CD4-positive, alpha-beta T cell treated with Interleukin-21 for 1 hour (primary cell): ENCODE measurements around the gene VPS39.
A peak's percentile ranks its signal among the peaks of the same experiment; 100 is the strongest.

Source experiments
- DNase-seq: peaks from one replicate; pipeline ENCODE4 v3.0.0-alpha.2; 2020

VPS39 gene

DNA sequence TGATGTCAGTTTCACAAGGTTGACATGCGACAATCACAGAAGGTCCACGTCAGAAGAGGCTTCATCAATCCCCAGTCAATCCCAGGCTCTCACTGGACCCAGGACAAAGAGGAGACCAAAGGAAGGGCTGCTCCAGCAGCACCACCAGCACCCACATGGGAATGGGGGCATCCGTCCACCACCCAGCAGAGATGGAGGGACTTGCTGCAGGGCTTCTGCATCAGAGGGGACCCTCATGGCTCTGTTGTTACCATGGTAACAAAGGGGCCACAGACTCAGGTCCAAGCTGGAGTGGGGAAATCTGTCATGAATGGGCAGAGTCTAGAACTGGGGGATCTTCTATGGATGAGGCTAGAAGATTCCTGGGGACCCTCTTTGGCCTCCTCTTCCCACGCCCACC, 64.7 kb downstream of the VPS39 start:
- DNase-seq = no peak

DNA sequence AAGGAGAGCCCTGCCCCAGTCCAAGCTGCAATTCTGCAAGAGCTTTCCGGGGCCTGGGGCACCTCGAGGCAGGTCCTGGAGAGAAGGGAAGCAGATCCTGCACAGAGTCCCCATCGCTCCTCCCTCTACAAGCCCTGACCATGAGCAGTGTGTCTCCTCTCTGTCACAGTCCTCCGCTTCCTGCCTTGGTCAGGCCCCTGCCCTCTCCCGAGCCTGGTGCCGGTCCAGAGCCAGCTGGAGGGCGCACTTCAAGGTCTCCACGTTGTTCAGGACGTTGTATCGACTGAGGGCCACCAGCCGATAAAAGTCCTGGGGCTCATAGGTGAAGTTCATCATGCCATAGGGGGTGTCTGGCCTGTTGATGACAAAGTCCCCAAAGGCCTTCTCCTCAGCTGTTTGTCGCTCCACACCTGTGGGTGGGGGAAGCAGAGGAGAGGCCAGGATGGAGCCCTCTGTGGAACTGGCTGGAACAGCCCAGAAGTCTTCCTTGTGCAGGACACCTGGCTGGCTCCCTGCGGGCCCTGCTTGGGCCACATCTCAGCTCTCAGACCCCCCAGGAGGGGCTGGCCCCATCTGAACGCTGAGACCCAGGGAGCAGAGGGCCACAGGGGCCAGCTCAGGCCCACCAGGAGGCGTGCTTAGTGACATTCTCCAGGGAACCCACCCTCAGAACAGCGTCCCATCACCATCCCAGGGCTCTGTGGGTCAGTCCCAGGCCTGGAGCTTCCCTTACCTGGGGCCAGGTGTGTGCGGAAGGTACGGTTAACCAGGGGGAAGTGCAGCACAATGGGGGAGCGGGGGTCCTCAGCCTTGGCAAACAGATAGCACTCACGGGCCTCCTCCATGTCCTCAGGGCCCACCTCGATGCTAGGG, 66.1 kb downstream of the VPS39 start:
- DNase-seq = no peak

- no peak for DNase-seq
These were observed 66.9 kb downstream of the VPS39 start for GRCh38 chr15:42141246-42141645.

DNA sequence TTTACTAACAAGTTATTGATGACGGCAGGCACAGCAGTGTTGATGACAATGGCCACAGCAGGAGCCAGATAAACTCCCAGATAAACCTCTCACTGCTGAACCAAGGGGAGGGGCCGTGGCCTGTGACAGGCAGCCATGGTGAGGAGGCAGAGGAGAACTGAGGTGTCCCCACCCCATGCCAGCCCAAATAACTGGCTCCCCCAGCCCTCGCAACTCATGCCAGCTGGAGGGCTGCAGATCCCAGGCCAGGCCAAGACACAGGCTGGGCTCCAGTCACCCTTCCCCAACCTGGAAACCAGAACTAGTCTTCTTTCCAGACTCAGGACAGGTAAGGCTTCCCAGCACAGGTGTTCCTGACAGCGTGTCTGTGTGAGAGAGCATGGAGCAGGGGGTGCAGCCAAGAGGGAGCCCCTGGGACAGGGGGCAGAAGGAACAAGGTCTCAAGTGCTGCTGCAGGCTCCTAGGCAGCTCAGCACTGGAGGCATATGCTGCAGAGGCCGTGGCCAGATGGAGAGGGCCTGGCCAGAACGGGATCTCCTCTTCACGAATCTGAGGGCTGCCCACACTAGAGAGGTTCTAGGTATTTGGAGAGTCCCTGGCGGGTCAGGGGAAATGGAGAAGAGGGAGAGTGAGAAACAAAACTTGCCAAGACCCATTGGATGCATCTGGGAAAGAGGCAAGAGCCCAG, 67.6 kb downstream of the VPS39 start:
- no peak for DNase-seq

GRCh38 chr15:42139596-42139995, 68.5 kb downstream of the VPS39 start:
- no peak for DNase-seq

DNA sequence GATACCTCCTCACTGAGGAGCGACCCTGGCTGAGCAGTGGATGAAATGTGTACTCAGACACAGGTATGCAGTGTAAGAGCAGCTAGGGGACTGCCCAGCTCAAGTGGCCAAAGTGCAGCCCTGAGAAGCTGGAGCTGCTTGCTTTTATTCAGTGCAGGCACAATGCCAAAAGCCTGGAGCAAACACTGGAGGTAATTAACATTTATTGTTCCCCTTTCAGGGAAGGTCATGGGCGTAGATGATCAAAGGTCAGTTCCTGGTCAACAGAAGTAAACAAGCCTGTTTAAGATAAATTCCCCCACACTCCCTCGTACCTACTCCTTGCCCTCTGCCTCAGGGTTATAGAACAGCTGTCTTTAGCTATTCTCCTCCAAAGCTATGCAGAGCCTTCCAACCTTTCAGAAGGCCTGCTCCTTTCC, 69.1 kb downstream of the VPS39 start:
- no peak for DNase-seq

DNA sequence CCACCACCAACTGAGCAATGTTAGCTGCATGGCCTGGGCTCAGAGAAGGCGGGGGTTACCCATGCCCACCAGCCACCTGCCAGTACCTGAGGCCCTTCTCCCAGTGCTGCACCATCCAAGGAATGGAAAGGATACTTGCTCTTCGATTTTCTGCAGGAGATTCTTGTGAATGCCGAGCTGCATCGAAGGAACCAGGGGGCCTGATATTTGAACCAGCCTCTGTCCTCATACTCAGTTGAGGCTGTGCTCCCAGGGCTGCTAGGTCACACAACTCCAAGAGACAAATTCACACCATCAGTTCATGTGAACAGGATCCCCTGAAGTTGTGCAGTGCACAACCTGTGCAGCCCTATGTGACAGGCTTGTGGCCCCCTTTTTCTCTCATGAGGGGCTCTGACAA, 69.7 kb downstream of the VPS39 start:
- DNase-seq = no peak

DNA sequence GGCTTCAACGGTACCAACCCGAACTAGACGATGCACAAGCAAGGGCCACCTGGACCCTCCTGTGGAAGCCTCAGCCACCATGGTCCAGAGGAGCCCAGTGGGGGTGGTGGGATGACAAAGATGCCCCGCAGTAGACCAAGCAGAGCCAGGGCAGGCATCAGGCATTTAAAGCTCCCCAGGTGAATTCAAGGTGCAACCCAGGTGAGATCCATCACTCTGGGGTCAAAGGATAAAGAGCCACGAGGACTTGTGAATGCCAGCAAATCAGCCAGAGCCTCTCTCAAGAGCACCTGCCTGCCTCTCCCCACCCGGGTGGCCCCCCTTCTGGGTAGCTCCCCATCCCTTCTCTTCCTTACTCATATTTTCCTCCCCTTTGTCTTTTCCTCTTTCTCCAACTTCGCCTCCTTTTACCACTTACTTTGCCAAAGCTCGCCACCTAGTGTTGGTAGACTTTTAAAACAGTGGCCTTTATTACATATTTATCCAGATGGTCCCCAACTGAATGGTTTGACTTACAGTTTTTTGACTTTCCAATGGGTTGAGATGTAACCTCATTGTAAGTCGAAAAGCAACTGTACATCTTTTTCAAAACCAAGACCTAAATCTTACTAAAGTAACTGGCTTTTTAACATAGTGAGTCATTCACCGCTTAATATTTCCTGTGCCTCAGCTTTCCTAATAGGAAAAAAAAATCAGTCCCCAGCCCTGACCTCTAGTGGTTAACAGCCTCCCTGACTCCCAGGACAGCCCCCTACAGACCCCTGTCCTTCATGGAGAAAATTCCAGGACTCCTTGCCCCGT, 70.4 kb downstream of the VPS39 start:
- DNase-seq = peak; percentile 29

GRCh38 chr15:42136513-42136912, 71.6 kb downstream of the VPS39 start:
- DNase-seq = no peak

GRCh38 chr15:42135351-42135750, 72.8 kb downstream of the VPS39 start:
- no peak for DNase-seq

- DNase-seq = no peak
These were observed 73.4 kb downstream of the VPS39 start for GRCh38 chr15:42134617-42135245.

DNA sequence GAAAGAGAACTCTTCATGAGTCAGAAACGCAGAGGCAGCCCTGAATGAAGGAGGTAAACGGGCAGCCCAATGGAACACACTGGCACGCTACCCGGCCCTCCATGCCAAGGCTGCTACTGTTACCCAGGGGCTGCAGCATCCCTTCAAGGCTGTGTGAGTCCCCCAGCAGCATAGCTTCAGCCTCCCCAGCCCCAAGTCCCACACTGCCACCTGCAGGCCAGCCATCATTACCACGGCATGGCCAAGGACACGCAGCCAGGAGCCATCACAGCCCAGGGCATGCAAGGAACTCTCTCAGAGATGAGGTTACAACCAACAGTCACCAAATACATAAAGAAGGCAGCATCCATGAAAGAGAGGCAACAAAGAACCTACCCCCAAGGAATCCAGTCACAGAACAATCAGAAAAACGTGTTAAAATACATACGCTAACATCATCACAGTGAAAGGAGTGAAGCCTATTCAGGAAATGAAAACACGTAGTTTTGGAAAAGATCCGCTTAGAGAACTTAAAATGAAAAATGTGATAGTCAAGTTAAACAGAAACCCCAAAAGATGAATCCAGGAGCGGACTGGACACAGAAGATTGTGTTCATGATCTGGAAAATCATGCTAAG, 74.1 kb downstream of the VPS39 start:
- DNase-seq = peak; percentile 30

DNA sequence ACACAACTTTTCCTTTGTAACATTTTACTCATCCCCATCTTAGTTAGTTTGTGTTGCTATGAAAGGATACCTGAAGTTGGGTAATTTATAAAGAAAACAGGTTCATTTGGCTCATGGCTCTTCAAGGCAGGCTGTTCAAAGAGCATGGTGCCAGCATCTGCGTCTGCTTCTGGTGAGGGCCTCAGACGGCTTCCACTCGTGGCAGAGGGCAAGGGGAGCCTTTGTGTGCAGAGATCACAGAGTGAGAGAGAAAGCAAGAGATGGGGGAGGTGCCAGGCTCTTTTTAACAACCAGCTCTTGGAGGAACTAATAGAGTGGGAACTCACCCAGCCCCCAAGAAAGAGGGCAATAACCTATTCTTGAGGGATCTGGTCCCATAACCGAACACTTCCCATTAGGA, 74.7 kb downstream of the VPS39 start:
- DNase-seq = no peak

DNA sequence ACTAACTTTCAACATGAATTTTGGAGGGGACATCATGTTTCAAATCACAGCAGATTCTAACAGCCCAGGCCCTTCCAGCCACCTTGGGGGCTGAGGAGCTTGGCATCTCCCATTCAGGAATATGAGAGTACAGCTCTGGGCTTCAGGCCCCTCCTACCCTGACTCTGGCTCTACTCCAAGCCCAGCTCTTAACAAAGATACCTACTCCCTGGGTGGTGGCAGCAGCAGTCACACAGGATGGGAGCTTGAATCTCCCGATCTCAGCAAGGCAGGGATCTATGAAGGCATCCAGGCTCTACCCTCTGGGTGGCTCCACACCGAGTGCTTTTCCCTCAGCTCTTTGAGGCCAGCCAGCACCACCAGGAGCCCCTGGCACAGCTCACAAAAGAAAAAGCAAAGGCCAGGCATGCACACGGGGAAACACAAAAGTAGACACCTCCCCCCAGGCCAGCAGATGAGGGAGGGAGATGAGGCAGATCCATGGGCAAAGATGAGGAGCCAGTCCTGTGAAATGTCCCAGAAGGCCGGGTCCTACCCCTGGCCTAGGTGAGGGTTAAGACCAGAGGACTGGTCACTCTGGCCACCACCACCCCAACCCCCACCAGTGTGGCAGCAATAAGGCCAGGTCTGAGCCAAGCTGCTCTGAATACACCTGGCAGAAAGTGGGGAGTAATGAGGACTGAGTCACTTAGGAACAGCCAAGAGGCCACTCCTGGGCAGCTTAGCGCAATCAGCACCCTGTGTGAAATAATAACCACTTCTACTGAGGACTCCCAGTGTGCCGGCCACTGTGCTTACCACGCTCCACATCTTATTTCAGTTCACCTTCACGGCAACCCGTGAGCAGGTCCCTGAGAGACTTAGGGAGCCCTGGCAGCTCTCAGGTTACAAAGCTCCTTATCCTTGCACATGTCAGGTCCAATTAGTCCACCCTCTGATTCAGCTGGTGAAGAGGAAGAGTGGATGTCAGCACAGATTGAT, 76.0 kb downstream of the VPS39 start:
- no peak for DNase-seq

- no peak for DNase-seq
These were observed 77.1 kb downstream of the VPS39 start for GRCh38 chr15:42131006-42131405.

DNA sequence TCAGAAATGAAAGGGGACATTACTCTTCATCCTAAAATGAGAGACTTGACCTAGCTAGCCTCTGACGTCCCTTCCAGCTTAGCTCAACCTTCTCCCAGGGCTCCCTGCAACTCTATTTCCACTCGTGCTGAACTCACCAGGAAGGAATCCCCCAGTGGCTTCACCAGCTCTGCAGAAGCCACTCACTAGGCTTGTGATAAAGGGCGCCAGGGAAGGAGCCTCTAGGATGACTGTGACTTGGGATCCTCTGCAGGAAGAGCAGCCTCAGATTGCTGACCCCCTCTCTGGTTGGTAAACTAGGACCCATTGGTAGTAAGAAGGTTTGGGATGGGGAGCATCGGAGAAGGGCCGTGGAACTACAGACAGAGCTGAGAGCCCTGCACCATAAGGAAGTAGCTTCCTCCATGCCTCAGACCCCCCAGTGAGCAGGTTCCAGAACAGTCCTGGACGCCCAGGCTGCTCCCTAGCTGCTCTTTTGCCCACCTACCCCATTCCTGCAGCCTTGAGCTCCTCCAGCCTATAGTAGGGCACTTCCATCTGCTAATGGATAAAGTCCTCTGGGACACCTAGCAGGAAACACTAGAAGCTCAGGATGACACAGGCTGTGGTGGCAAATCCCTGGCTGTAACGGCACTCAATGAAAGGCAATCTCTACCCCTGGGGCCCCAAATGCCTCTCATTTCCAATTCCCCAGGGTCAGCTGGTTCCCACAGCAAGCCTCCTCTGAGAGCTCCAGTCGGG, 77.7 kb downstream of the VPS39 start:
- no peak for DNase-seq

DNA sequence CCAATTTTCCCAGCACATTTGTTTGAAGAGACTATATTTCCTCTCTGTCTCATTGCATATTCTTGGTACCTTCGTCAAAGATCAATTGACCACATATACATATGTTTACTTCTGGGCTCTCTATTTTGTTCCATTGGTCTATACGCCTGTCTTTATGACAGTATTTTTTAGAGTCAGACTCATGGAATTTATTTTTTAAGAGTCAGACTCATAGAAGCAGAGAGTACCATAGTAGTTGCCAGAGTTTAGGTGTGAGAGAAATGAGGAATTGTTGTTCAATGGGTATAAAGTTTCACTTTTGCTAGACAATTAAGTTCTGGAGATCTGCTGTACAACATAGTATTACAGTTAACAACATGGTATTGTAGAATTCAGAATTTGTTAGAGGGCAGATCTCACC, 78.7 kb downstream of the VPS39 start:
- no peak for DNase-seq

DNA sequence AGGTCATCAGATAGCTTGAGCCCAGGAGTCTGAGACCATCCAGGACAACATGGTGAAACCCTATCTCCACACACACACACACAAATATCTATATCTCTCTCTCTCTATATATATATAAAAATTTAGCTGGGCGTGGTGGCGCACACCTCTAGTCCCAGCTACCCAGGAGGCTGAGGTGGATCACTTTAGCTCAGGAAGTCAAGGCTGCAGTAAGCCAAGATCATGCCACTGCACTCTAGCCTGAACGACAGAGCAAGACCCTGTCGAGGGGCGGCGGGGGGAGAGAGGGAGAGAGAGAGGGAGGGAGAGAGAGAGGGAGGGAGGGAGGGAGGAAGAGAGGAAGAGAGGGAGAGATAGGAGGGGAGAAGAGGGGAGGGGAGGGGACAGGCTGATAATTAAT, 79.6 kb downstream of the VPS39 start:
- no peak for DNase-seq

GRCh38 chr15:42123546-42123945, 84.6 kb downstream of the VPS39 start:
- DNase-seq = no peak

GRCh38 chr15:42121682-42122081, 86.4 kb downstream of the VPS39 start:
- no peak for DNase-seq

DNA sequence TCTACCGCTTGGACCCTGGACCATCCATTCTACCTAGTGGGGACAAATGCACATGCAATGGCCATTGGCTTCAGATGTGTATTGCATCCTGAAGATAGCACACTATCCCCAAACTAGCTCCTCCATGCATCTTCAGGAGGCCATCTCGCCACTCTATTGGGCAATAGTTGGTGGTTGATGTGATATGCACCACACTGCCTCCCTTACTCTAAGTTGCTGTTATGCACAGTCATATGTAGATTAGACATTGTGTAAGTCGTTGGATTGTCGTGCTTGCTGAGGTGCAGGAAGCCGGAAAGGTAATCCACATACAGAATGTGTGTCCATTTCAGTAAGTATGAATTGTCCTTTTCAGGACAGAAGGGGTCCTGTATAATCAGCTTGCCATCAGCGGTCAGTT, 87.1 kb downstream of the VPS39 start:
- no peak for DNase-seq
